HS-5 (cell line): ENCODE results near the gene LMX1A.

Source experiments
- DNase-seq: peaks from one replicate; pipeline ENCODE4 v3.0.0-alpha.2; 2012; ENCODE audit warnings: low read depth

Gene LMX1A

GRCh38 chr1:165218731-165219130, 137.8 kb downstream of the LMX1A start:
- DNase-seq = no peak

DNA sequence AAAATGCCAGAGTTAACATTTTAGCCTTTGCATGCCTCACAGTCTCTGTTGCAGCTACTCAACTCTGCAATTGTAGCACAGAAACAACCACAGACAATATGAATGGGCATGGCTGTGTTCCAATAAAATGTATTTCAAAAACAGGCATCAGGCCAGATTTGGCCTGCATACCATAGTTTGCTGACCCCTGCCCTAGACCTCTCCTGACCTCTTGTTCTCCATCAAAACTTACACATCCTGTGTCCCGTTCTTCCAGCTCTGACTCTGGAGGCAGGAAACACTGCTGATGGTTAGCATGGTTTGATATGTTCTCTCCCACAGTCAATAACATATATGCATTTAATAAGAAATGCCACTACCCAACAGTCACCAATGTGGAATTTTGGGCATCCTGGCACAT, 138.6 kb downstream of the LMX1A start:
- no peak for DNase-seq

DNA sequence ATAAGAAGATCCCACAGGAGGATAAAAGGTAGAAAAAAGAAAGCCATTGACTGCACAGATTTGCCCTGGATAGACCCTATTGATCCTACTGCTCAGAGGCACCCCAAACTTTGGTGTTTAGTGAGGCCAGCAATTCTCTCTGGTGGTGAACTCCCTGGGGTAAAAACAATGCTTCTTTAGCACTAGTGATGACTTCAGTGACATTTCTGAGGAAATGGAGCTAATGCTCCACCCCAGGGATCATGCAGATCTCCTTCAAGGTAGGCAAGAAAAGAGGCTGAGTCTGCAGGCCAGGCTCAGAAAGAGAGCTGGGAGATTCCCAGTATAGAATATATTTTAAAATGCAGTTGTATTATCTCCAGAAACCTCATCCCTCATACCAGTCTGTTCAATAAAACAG, 140.3 kb downstream of the LMX1A start:
- DNase-seq = no peak

GRCh38 chr1:165215676-165216075, 140.8 kb downstream of the LMX1A start:
- DNase-seq = no peak

GRCh38 chr1:165212229-165212628, 144.3 kb downstream of the LMX1A start:
- no peak for DNase-seq

DNA sequence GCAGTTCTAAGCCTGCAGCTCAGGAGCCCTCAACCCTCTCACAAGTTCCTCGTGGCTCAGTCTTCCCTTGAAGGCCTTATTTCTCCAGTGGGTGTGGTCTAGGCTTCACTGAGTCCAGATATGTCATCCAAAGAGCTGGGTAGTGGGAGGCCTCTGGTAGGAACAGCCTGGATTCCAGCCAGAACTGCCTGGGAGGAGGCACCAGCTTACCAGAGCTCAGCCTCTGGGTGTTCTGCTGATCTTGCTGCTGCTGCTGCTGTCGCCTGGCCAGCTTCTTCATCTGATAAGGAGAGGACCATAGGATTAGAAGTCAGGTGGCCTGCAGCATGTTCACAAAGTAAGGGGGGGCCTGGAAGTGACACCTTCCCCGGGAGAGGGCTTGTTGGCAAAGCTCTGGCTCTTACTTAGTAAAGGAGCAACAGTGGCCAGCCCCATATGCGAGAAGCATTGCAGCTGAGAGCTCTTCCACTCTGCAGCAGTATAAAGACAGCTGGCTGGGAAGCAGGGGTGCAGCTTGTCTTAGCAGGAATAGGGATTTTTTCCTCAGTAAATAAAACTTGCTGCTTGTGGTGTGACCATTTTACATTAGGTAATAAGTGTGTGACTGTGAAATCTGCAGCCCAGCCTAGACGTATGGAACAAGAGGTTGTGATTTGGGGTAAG, 148.5 kb downstream of the LMX1A start:
- no peak for DNase-seq

GRCh38 chr1:165205145-165205544, 151.4 kb downstream of the LMX1A start:
- no peak for DNase-seq

DNA sequence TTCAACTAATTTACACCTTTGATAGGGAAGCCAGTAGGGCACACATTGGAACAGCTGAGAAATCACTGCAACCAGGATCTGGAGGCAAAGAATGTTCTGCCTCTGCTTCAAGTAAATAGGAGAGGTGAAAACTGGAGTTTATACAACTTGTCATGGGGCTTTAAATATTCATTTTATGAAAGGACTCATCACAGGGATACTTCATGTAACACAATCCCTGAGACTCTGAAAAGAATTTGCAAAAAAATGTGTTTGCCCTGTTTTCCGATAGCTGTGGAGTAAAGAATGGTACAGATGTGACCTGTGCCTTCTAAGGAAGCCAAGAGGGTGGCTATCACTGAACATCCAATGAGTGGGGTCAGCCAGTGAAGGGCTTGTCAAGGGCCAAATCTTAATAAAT, 152.0 kb downstream of the LMX1A start:
- no peak for DNase-seq

GRCh38 chr1:165191087-165191486, 165.4 kb downstream of the LMX1A start:
- no peak for DNase-seq

- DNase-seq = no peak
These were observed 166.6 kb downstream of the LMX1A start for GRCh38 chr1:165189913-165190312.

- no peak for DNase-seq
These were observed 167.5 kb downstream of the LMX1A start for GRCh38 chr1:165189011-165189410.

DNA sequence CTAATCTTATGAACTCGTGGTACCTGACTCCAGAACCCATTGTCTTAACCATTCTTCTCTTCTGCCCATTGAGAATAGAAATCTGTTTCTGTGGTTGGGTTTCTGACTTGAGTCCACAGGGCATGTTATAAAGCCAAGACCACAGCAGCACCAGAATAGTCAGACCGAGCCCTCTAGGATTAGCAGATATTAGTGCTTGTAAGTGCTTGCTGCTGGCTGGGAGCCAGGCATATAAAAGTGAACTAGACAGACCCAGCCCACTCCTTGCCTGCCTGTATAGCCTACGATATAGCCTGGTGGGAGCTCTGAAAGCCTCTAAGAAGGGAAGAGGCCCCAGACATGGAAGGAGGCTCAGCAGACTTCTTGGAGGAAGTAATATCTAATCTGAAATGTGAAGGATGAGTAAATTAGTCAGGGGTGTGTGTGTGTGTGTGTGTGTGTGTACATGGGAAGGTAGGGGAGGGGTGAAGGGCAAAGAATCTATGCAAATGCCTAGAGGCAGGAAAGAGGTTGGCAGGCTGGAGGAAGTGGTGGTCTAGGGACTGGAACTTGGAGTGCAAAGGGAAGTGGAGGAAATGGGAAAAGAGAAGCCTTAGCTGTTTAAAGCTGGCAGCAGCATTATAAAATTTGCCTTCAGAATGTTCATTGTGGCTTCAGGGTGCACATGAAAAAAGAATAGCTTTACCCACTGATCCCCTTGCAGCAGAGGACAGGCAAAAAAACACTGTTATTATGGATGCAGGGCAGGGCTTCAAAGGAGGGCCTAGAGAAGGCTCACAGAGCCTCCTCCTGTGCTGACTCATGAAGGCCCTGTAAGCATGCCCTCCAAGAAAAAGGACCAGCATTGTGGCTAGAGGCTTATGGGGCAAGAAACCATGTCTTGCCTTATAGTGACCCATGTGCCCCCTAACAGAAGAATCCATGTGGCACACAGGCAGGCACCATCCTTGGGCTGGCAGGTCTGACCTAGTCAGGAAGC, 169.2 kb downstream of the LMX1A start:
- no peak for DNase-seq

DNA sequence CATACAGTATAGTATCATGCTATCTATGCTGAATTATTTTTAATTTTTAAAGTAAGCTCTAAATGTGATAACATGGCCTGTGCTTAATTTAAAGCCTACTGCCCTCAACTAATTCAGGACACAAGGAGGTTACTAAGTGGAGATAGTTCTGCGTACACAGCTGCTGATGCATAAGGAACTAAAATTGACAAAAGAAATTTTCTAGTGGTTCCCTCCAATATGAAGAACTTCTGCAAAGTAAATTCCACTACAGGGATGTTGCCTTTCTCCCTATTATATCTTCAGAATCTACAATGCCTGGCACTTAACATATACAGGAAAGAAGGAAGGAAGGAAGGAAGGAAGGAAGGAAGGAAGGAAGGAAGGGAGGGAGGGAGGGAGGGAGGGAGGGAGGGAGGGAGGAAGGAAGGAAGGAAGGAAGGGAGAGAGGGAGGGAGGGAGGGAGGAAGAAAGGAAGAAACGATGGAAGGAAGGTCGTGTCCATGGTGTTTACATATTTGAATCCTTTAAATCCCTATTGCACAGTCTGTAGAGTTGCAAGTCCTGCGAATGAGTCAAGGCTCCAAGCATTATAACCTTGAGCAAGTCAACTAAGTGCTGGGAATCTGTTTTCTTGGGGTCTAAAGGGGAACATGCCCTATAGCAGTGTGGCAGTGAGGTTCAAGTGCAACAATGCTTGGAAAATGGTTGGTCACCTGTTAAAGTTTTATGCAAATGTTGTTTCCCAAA, 171.2 kb downstream of the LMX1A start:
- DNase-seq = no peak

DNA sequence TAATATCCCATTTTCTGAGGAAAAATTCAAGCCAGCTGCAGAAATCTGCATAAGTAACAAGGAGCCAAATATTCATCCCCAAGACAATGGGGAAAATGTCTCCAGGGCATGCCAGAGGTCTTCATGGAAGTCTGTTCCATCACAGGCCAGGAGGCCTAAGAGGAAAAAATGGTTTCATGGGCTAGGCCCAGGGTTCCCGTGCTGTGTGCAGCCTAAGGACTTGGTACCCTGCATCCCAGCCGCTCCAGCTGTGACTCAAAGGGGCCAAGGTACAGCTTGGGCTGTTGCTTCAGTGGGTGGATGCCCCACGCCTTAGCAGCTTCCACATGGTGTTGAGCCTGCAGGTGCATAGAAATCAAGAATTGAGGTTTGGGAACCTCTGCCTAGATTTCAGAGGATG, 173.5 kb downstream of the LMX1A start:
- no peak for DNase-seq

DNA sequence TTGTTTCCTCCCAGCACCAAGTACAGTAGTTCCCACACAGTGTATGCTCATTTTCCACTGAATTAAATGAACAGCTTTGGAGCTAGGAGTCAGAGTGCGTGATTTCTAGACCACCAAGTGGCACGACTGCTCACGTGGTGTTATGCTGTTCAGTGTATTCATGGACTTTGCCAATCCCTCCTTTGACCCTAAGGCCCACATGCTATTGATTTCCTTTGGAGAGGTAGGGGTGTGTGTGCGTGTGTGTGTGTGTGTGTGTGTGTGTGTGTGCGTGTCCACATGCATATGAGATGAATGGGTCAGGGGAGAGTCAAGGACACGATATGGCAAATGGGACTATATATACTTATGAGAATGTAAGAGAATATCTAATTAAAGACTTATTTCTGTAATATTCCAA, 177.2 kb downstream of the LMX1A start:
- no peak for DNase-seq

DNA sequence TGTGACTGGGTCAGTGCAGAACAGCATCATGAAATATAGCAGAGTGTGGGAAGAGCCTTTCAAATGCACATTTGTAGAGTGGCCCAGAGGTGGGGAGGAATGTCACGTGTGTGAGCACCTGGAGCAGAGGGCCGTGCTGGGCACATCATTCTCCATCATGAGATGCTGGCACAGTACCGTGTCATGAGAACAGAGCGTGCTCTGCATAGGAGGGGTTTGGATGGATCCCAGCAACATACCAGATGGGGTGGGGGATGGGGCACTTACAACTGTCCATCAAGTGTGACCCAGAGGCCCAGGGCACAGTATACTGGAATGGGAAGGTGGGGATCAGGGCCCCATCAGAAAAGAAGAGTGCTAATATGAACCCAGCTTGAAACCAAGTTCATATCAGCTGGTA, 182.0 kb downstream of the LMX1A start:
- DNase-seq = no peak

GRCh38 chr1:165173818-165174217, 182.7 kb downstream of the LMX1A start:
- DNase-seq = no peak

DNA sequence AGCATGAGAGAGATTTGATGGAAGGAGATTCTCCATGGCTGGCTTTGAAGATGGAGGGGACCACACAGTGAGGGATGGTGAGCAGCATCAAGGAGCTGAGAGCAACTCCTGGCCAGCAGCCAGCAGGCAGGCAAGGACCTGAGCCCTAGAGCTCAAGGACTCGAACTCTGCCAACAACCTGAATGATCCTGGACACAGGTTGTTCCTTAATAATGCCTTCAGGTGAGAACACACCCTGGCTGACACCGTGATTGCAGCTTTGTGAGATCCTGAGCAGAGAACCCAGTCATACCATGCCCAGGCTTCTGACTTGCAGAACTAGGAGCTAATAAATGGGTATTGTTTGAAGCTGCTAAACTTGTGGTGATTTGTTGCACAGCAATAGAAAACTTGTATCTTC, 183.1 kb downstream of the LMX1A start:
- DNase-seq = no peak

DNA sequence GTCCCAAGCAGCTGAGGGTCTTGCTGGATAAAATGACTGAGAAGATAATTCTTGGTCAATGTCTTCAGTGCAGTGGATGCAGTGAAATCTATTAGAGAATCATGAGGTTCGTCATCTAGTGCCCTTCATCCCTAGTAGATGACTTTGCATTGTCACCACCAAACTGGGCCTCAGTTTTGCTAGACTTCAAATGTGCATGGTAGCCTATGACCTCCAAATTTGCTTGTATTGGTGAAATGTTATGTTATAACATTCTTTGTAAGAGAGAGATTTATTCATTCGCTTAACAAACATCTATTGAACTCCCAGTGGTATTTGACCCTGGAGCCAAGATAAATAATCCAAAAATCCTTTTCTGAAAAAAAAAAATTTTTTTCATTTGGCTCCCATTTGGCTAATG, 183.8 kb downstream of the LMX1A start:
- no peak for DNase-seq

DNA sequence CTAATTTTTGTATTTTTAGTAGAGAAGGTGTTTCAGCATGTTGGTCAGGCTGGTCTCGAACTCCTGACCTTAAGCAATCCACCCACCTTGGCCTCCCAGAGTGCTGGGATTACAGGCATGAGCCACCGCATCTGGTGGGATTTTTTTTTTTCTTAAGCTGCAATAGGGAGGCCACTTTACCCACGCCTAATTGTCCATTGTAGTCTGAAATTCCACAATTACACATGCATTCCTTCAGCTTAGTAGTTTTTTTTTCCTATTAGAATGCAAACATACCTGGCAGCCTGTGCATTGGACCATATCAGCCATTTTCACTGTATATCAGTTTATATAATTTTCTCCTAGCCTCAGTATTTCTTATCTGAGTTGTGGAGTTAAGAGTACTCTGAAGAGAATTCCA, 186.8 kb downstream of the LMX1A start:
- DNase-seq = no peak

DNA sequence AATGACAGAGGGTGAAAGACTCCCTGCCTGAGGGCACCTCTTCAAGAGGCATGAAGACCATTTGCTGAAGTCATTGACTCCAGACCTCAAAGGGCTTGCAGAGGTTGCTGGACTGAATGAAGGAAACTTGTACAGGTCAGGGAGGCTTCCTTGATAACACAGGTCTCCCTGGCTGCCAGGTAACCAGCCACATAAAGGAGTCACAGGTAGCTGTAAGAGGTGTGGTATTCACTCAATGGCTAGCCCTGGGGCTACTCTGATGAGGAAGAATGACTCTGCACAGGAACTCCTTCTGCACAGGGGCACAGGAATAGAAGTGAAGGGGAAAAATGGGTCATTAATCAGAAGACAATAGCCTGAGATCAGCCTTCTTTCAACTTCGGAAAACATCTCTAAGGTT, 187.5 kb downstream of the LMX1A start:
- no peak for DNase-seq

- DNase-seq = no peak
These were observed 188.0 kb downstream of the LMX1A start for GRCh38 chr1:165168467-165168866.
